ENCODE results near the gene GPR31.
A peak's percentile ranks its signal among the peaks of the same experiment; 100 is the strongest.
"Not testable (repeated sequence)": the region's sequence is repeated elsewhere in the genome, so short reads cannot be mapped to it uniquely, and the experiment has no call there.

GPR31 gene

GRCh38 chr6:167182913-167183314 lies 25.1 kb upstream of the GPR31 start:
- not testable (repeated sequence) for H3K79me2 ChIP-seq (ENCODE audit: insufficient read depth, low read length); H2AFZ ChIP-seq (ENCODE audit: low read length); H3K9me2 ChIP-seq (ENCODE audit: low read depth, low read length); H3F3A ChIP-seq (ENCODE audit: insufficient read depth, low read length); H3K4me1 ChIP-seq (ENCODE audit: insufficient read depth, low read length, severe bottlenecking); H3K36me3 ChIP-seq (ENCODE audit: insufficient read depth, low read length); H3K4me3 ChIP-seq (ENCODE audit: low read depth, low read length, poor library complexity, severe bottlenecking); H3K27me3 ChIP-seq (ENCODE audit: insufficient read depth, low read length); H3K27ac ChIP-seq (ENCODE audit: low read depth, low read length, poor library complexity, severe bottlenecking); H3K4me2 ChIP-seq (ENCODE audit: low read length); H4K20me1 ChIP-seq (ENCODE audit: insufficient read depth, low read length); H3K9ac ChIP-seq (ENCODE audit: low read length); H3K9me3 ChIP-seq (ENCODE audit: low read length)
- peak; percentile 25; the same call in 1 of the 2 replicates for TF ChIP-seq CTCF (IDR thresholded peaks at IDR 0.05; ENCODE audit: low read length)

DNA sequence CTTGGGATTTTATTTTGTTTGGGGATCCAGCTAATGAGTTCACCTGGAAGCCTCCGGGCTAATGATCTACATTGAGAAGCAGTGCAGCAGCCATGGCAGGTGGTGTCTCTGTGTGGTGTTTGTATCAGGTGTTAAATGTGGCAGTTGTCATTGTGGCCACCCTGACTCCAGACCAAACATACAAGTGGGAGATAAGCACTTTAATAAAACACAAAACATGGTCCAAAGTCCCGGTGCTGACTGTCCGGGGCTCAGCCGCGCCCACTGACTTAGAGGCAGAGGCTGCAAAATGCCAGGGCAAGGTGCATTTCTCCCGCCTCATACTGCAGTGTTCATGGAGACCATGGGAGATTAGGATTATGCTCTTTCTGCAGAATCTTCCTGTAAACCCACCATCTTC lies 23.6 kb upstream of the GPR31 start:
- not testable (repeated sequence) for H3K79me2 ChIP-seq (ENCODE audit: insufficient read depth, low read length); H2AFZ ChIP-seq (ENCODE audit: low read length); H3K4me2 ChIP-seq (ENCODE audit: low read length); H3K9me2 ChIP-seq (ENCODE audit: low read depth, low read length); H4K20me1 ChIP-seq (ENCODE audit: insufficient read depth, low read length); H3K9ac ChIP-seq (ENCODE audit: low read length); H3K36me3 ChIP-seq (ENCODE audit: insufficient read depth, low read length); H3K9me3 ChIP-seq (ENCODE audit: low read length); H3K4me3 ChIP-seq (ENCODE audit: low read depth, low read length, poor library complexity, severe bottlenecking); H3F3A ChIP-seq (ENCODE audit: insufficient read depth, low read length); H3K27ac ChIP-seq (ENCODE audit: low read depth, low read length, poor library complexity, severe bottlenecking); H3K27me3 ChIP-seq (ENCODE audit: insufficient read depth, low read length); H3K4me1 ChIP-seq (ENCODE audit: insufficient read depth, low read length, severe bottlenecking)

- H3K27me3 ChIP-seq (ENCODE audit: insufficient read depth, low read length); H3K36me3 ChIP-seq (ENCODE audit: insufficient read depth, low read length); H4K20me1 ChIP-seq (ENCODE audit: insufficient read depth, low read length); H3K9ac ChIP-seq (ENCODE audit: low read length); H3K79me2 ChIP-seq (ENCODE audit: insufficient read depth, low read length); H2AFZ ChIP-seq (ENCODE audit: low read length); H3F3A ChIP-seq (ENCODE audit: insufficient read depth, low read length); H3K9me2 ChIP-seq (ENCODE audit: low read depth, low read length); H3K9me3 ChIP-seq (ENCODE audit: low read length); H3K4me2 ChIP-seq (ENCODE audit: low read length); H3K27ac ChIP-seq (ENCODE audit: low read depth, low read length, poor library complexity, severe bottlenecking); H3K4me1 ChIP-seq (ENCODE audit: insufficient read depth, low read length, severe bottlenecking); H3K4me3 ChIP-seq (ENCODE audit: low read depth, low read length, poor library complexity, severe bottlenecking): not testable (repeated sequence)
These were observed 22.3 kb upstream of the GPR31 start for GRCh38 chr6:167180086-167180485.

DNA sequence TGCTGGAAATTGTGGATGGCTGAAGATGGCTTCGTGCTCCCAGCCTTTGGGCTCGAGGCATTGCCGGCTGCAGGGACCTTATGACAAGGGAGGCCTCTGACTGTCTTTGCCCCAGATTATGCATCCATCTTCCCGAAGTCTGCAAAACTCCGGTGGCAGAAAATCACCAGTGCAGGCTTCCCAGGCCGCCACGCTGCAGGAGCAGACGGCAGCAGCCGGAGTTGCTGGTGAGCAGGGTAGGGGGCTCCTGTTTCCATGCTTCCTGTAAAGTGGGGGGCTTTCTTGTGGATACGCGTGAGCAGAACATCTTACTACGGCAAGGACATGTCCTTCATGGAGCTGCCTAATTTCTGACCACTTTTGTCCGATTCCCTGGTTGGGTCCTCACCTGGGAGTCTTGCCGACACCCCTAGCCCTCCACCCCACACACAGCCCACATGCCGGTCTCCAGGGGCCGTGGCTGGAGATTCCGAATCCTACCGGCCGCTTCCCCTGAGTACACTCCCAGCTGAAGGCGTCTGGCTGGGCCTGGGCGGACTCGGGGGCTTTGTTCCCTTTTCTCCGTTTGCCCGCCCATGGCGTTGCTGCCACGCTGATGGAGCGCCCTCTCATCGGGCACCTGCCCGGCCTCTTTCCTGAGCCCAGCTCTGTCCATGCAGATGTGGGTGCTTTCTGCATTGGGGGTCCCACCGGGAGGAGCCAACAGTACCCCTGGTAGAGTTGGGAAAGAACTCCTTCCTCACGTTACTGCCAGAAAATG lies 21.3 kb upstream of the GPR31 start:
- not testable (repeated sequence) for H3K9me3 ChIP-seq (ENCODE audit: low read length); H3K4me3 ChIP-seq (ENCODE audit: low read depth, low read length, poor library complexity, severe bottlenecking); H3K27ac ChIP-seq (ENCODE audit: low read depth, low read length, poor library complexity, severe bottlenecking); H3K4me1 ChIP-seq (ENCODE audit: insufficient read depth, low read length, severe bottlenecking); H4K20me1 ChIP-seq (ENCODE audit: insufficient read depth, low read length); H3K9me2 ChIP-seq (ENCODE audit: low read depth, low read length); H3K27me3 ChIP-seq (ENCODE audit: insufficient read depth, low read length); H3K4me2 ChIP-seq (ENCODE audit: low read length); H3K79me2 ChIP-seq (ENCODE audit: insufficient read depth, low read length); H3K9ac ChIP-seq (ENCODE audit: low read length); H3K36me3 ChIP-seq (ENCODE audit: insufficient read depth, low read length); H2AFZ ChIP-seq (ENCODE audit: low read length); H3F3A ChIP-seq (ENCODE audit: insufficient read depth, low read length)

- not testable (repeated sequence) for H3K9ac ChIP-seq (ENCODE audit: low read length); H3K79me2 ChIP-seq (ENCODE audit: insufficient read depth, low read length); H2AFZ ChIP-seq (ENCODE audit: low read length); H3K9me2 ChIP-seq (ENCODE audit: low read depth, low read length); H3K27me3 ChIP-seq (ENCODE audit: insufficient read depth, low read length); H3K4me2 ChIP-seq (ENCODE audit: low read length); H3K4me1 ChIP-seq (ENCODE audit: insufficient read depth, low read length, severe bottlenecking); H3K4me3 ChIP-seq (ENCODE audit: low read depth, low read length, poor library complexity, severe bottlenecking); H3K27ac ChIP-seq (ENCODE audit: low read depth, low read length, poor library complexity, severe bottlenecking); H3K9me3 ChIP-seq (ENCODE audit: low read length); H3F3A ChIP-seq (ENCODE audit: insufficient read depth, low read length); H4K20me1 ChIP-seq (ENCODE audit: insufficient read depth, low read length); H3K36me3 ChIP-seq (ENCODE audit: insufficient read depth, low read length)
These were observed 19.5 kb upstream of the GPR31 start for GRCh38 chr6:167177271-167177670.

GRCh38 chr6:167172011-167172410 lies 14.2 kb upstream of the GPR31 start:
- H2AFZ ChIP-seq (ENCODE audit: low read length); H3K27me3 ChIP-seq (ENCODE audit: insufficient read depth, low read length); H3K9me3 ChIP-seq (ENCODE audit: low read length); H4K20me1 ChIP-seq (ENCODE audit: insufficient read depth, low read length); H3K4me3 ChIP-seq (ENCODE audit: low read depth, low read length, poor library complexity, severe bottlenecking); H3K4me1 ChIP-seq (ENCODE audit: insufficient read depth, low read length, severe bottlenecking); H3K9ac ChIP-seq (ENCODE audit: low read length); H3K79me2 ChIP-seq (ENCODE audit: insufficient read depth, low read length); H3F3A ChIP-seq (ENCODE audit: insufficient read depth, low read length); H3K9me2 ChIP-seq (ENCODE audit: low read depth, low read length); H3K36me3 ChIP-seq (ENCODE audit: insufficient read depth, low read length); H3K27ac ChIP-seq (ENCODE audit: low read depth, low read length, poor library complexity, severe bottlenecking); H3K4me2 ChIP-seq (ENCODE audit: low read length): not testable (repeated sequence)

DNA sequence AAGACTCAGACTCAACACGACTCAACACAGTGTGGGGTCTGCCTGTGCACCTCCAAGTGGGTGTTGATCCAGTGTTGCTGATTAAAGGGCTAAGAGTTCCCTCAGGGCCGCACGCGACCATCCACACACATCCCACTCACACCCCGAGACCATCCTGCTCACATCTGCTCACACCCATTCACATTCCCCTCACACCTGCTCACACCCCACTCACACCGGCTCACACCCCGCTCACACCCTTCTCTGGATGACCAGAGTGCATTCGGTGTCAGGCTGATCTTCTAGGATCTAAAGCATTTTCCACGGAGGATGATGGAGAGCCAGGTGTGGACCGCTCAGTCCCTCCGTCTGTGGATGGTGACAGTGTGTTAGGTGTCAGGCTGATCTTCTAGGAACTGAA lies 13.5 kb upstream of the GPR31 start:
- not testable (repeated sequence) for H3K36me3 ChIP-seq (ENCODE audit: insufficient read depth, low read length); H3K27me3 ChIP-seq (ENCODE audit: insufficient read depth, low read length); H4K20me1 ChIP-seq (ENCODE audit: insufficient read depth, low read length); H3K9me3 ChIP-seq (ENCODE audit: low read length); H3K9ac ChIP-seq (ENCODE audit: low read length); H3K4me1 ChIP-seq (ENCODE audit: insufficient read depth, low read length, severe bottlenecking); H3F3A ChIP-seq (ENCODE audit: insufficient read depth, low read length); H3K4me3 ChIP-seq (ENCODE audit: low read depth, low read length, poor library complexity, severe bottlenecking); H3K27ac ChIP-seq (ENCODE audit: low read depth, low read length, poor library complexity, severe bottlenecking); H3K4me2 ChIP-seq (ENCODE audit: low read length); H2AFZ ChIP-seq (ENCODE audit: low read length); H3K9me2 ChIP-seq (ENCODE audit: low read depth, low read length); H3K79me2 ChIP-seq (ENCODE audit: insufficient read depth, low read length)

Measured in OCI-LY1 (cell line).